Measurements from ENCODE around the gene SAV1.

GRCh38 chr14:50610465-50610864, 57.6 kb downstream of the SAV1 start:
- TF ChIP-seq EP300 (IDR thresholded peaks at IDR 0.05): no peak
- no peak for TF ChIP-seq CTCF (IDR thresholded peaks at IDR 0.05)
- TF ChIP-seq POLR2A (IDR thresholded peaks at IDR 0.05; ENCODE audit: low read length): no peak
- no peak for TF ChIP-seq SMC3 (IDR thresholded peaks at IDR 0.05)
- TF ChIP-seq CHD2 (IDR thresholded peaks at IDR 0.05; ENCODE audit: low read length, partially characterized antibody): no peak
